Activated CD8-positive, alpha-beta memory T cell treated with anti-CD3 and anti-CD28 coated beads, Interleukin-2, amount 50 U/mL, for 4 hours (primary cell): ENCODE data around the gene ST7.

ENCODE experiments used
- DNase-seq: peaks from one replicate; pipeline ENCODE4 v3.0.0-alpha.2; 2020

ST7 gene

DNA sequence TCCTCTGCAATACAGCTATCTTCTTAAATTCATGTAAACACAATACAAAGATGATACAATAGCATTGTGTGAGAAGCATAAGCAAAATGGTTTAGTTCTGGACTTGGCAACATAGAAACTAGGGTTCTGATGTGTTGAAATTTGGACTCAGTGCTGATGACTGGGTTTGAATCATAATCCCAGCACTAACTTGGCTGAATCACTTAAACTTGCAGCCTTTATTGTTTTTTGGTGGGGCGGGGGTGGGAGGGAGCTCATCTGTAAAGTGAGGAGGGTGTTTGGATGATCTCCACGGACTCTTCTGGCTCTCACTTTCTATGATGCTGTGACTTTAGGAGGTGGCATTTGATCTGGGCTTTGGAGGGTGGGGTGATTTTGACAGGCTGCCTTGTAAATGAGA lies 211.3 kb downstream of the ST7 start:
- DNase-seq = no peak

DNA sequence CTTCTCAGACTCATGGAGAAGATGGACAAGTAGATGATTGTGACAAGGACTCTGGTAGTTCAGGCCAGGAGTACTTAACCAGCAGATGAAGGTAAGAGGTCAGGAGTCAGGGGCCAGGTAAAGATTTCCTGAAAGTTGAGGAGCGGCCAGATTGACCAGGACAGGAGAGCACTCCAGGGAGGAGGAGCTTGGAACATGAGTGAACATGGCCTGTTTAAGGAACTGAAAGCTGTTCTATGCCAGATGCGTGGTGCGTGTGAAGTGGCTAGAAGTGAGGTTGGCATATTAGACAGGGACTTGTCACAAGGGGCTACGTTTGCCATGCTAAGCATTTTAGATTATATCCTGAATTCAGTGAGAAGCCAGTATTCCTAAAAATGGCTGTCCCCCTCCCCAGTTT lies 212.4 kb downstream of the ST7 start:
- no peak for DNase-seq

DNA sequence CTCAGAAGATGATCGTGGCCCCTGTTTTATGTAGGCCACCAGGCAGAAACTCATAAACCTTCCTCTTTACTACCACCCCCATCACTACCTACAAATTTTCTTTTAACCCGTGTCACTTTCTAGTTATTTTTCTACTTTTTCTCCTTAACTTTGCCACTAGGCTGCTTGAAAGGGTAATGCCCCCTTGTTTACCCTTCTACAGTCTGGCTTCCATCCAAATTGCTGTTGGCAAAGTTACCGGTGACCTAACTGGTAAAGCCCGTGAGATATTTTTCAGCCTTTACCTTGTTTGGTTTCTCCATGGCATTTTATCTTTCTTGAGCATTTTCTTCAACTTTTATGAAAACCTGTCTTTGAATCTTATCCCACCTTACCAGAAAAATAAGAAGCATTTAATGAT lies 216.6 kb downstream of the ST7 start:
- no peak for DNase-seq

DNA sequence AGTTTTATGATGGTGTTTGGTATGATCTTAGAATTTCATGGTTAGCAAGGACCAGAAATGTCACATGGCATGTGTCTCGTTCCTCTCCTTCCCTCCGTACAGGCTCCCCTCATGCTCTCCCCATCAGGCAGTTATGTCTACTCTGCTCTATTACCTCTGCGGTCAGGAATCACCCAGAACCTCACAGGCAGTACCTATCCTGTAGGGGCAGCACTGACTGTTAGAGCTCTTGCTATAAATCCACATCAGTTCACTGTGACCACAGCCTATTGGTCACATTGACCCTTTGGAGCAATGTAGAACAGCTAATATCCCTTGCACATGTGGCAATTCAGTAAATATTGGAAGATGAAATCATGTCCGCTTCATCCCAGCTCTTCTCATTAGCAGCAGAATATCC lies 217.8 kb downstream of the ST7 start:
- no peak for DNase-seq

DNA sequence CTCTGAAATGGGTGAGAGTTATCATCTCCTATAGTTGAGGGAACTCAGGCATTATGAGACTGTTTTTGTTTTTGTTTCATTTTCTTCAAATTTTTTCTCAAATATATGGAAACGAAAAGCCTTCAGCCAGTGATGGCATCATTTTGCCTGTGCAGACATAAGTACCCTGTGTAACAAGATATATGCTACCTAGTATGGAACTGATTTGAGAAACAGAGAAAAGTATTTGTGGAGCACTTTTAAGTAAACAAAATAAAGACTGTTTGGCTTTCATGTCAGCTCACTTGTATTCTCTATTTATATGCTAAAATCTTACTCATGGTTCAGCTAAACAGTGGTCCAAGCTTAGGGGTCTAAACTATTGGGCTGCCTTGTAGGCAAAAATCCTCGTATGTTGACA lies 219.0 kb downstream of the ST7 start:
- DNase-seq = no peak

DNA sequence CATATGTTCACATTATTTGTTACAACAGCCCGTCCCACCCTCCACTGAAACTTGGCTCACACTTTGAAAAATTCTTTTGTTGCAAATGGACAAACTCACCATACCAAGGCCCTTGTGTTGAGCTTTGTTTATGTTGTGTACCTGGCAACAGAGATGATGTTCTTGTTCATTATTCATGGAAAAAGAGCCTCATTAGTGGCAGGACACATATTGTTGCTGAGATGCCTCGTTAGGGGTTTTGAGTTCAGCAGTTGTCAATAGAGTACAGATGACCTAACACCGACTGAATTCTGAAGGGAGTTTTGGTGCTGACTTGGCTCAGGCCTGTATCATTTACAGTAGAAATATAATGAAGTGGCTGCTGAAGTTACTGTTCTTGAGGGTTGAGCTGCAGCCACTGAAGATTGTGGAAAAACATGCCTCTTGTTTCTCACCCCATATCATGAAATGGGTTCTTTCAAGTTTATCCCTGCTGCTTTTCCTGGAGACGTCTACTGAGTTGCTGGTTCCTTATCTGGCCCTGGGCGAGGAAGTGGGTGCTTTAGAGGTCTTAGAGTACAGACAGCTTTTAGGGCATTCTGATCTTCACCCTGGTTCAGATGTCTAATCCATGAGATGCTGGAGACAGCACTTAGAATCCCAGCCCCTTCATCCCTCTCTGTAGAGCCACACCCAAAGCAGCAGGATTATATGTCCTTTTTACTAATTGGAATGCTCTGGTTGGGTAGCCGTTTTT lies 219.9 kb downstream of the ST7 start:
- no peak for DNase-seq

DNA sequence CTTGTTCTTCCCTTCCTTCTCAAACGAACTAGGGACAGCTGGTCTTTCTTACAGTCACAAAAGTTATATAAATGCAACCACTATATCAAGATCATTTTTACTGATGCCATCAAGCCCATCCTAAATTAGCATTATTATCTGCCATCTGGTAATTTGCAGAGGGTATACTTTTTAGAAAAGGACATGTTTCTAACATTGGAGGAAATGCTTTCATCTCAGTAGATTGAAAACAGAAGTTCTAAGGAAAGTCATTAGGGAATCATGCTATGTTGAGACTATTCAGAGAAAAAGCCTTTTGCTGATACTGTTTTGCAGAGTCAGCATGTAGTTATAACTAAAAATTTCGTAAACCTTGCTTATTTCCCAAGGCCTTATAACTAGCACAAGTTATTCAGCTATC lies 222.9 kb downstream of the ST7 start:
- DNase-seq = no peak

DNA sequence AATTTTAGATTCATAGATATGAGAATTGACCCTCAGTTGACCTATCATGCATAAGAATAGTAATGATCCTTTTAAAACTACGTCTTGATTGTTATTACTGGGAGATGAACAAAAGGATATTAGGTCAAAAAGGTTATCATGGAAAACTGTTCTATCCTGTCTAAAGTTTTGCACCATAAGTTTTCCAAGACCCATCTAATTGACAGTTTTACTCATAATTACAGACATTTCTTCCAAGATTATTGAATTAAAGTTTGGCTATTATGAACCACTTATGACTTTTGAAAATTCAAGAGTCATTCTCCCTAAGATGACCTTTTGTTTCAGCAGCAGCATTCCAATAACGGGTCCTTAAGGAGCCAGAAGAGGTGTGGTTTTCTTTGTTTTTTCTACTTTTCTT lies 225.3 kb downstream of the ST7 start:
- no peak for DNase-seq

DNA sequence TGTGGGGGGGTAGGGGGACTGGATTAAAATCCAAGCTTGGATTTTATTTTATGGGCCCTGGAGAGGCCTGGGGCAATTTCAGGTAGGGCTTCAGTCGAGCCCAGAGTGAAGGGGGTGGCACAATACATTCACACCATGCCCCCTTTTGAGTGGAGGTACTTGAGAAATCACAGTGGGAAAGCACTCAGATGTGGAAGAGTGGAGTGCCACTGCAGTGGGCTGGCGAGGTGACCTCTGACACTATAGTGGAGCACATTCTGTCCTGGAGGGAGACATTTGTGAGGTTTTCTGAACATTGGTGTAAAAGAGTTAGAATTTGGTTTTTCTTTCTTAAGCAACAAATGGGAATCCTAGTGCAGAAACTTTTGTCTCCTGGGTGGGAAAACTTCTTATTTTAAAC lies 226.4 kb downstream of the ST7 start:
- DNase-seq = no peak

DNA sequence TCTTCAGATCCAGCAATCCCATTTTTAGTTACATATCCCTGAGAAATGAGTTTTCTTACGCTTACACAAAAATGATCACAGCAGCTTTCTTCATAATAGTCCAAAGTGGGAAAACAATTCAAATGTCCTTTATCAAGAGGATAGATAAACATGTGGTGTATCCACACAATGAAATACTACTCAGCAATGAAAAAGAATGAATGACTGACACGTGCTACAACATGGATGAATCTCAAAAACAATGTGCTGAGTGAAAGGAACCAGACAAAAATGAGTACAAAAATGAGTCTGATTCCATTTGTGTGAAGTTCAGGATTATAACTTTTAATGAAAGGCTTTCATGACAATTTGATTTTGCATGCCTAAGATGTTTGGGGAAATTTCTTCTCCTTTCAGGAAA lies 230.4 kb downstream of the ST7 start:
- DNase-seq = no peak

DNA sequence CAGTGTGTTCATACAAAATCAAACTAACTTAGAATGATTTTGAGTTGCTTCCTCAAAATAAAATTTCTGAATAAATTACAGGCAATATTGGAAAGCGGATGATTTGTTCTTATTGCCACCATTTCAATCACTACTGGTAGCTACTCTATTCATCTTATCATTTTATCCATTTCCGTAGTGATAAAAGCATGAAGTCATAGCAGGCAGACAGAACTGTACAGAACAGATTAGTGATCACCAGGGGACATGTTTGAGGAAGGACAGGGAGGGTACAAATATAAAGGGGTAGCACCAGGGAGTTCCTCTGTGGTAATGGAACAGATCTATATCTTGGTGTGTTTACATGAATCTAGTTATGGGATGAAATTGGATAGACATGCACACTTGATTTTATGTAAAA lies 231.1 kb downstream of the ST7 start:
- no peak for DNase-seq

DNA sequence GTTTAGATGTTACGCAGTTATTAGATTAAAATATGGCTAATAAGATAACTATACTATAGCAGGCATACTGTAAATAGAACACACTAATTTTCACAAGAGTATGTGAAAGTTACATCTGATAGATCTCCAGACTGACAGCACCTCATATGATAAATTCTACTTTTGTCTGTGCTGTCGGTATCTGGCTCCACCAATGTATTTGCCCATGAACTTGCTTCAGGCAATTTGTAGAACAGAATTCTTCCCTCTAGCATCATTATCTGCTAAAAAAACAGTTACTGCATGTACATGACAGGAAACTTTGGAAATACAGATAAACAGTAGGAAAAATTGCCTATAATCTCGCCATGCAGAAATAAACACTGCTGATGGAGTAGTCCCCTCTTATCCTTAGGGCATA lies 231.8 kb downstream of the ST7 start:
- no peak for DNase-seq

DNA sequence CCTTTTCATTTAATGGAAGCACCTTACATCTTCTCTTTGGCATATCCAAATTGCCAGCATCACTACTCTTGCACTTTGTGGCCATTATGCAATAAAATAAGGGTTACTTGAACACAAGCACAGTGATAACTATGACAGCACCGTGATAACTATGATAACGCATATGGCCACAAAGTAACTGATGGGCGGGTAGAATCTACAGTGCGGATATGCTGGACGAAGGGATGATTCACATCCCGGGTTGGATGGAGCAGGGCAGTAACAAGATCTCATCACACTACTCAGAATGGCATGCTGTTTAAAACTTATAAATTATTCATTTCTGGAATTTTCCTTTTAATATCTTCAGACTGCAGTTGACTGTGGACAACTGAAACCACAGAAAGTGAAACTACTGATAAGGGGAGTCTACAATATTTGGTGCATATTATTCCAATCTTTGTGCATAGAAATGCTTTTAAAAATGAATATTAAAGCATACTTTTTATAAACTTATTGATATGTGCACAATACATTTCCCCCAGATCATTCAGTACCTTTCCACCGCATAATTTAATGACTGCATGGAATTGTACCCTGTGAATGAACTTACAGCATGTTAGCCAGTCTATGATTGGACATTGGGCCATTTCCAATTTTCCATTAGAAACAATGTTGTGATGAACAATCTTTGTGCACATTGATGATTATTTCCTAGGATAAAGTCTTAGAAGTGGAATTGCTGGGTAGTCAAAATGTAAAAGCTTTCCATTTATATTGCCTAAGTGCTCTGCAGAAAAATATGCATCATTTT lies 233.1 kb downstream of the ST7 start:
- no peak for DNase-seq

DNA sequence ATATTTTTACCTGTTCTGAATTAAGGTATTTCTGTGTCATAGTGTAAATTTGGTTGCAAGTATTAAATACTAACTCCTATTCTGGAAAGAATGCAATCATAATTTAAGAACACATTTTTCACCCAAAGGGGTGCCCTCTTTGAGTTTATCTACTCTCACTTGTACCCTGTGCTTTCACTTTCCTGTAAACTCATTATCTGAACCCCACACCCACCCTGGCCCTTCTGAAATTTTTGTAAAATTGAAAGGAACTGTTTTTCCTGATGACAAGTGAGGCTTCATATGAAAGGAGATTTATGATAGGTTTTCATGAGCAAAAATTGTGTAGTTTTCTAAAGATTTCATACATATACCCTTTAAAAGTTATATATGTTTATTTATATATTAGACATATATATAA lies 235.1 kb downstream of the ST7 start:
- no peak for DNase-seq

DNA sequence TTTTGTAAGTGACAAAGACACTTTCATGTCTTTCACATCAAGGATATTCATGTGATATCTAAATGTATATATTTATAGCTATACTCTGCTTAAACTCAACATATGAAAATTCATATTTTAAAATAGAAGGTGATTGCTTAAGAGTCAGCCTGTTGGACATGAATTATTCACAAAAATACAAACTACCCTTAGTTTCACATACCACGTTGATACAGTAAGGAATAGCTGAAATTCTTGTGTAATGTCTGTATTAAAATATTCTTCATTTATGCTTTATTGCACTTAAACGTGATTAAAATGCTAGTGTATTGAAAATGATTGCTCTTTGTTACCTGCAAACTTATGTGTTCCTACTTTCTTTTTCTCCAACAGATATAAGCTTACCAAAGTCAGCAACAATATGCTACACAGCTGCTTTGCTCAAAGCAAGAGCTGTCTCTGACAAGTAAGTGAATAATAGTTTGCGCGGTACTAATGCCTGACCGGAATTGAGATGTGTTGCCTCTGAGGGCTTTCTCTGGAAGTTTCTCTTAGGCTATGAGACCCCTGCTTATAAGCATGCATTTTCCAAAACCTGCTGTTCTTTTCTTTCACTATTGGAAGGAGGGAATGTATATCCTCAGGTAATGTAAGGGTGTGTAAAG lies 235.8 kb downstream of the ST7 start:
- no peak for DNase-seq

DNA sequence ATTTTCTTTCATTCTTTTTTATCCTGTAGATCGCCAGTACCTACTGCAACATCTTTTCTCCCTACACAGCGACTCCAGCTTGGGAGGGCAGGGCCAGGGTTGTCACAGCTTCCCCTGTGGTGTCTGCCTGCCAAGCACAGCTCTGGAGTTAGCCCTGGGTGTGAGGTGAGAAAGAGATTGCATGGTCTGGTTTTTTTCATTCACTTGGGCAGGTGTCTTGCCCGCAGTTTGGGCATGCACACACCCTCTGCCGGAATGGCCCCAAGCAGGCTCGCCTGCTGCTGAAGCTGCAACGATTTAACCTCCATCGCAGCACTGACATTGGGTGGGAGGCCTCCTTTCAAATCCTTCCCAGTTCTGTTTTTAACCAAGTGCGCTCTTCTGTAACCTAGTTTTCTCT lies 236.8 kb downstream of the ST7 start:
- no peak for DNase-seq

DNA sequence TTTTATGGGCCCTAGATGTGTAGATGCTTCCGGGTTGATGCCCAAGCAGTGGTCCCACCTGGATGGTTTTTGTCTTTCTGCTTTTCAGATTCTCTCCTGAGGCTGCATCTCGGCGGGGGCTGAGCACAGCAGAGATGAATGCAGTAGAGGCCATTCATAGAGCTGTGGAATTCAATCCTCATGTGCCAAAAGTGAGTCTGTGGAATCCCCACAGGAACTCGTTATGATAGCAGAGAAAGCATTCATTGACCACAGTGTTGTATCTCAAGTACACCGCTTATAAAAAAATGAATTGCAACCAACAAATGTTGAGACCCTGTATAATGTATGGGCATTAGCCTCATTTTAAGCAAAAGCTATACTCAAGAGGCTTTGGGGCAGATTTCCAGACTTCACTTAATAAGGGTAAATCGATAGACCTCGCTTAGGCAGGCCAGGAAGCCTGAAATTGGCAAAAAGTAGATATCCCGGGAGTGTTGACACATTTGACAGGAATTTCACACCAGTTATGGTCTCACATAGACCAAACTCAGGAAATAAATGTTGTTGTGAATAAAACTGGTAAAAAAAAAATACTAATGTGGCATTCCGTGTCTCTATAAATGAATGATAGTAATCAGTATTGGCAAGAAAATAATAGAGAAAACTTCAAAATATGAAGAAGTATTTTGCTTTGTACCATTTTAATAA lies 237.6 kb downstream of the ST7 start:
- no peak for DNase-seq

DNA sequence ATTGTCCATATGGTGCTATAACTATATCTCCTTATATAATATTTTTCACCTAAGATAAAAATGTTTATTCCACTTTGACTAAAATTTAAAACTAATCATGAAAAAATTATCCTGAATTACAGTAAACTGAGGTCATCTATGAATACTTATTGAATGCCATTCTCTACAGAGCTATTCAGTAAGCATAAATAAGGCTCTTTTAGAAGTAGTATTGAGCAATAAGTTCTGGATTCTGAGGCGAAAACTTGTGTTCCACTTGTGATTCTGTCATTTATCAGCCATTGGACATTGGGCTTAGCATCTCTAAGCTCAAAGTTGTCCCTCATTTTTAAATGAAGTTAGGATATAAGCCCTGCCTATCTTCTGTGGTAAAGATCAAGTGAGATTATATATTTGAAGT lies 238.8 kb downstream of the ST7 start:
- no peak for DNase-seq

DNA sequence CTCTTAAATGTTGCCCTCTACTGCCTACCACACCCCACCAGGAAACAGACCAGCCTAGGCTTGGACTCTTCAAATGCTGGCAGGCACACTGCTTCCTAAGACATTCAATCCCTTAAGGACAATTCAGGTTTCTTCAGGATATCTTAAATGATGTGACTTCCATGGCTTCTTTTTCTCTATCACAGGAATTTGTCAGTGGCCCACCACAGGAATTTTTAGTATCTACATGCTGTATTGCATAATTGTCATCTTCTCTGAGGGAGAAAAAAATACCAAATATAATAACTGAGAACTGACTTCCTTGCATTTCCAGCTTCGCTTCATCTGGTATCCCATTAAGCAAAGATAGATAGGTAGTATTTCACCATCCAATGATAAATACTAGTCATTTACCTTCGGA lies 240.3 kb downstream of the ST7 start:
- DNase-seq = no peak

DNA sequence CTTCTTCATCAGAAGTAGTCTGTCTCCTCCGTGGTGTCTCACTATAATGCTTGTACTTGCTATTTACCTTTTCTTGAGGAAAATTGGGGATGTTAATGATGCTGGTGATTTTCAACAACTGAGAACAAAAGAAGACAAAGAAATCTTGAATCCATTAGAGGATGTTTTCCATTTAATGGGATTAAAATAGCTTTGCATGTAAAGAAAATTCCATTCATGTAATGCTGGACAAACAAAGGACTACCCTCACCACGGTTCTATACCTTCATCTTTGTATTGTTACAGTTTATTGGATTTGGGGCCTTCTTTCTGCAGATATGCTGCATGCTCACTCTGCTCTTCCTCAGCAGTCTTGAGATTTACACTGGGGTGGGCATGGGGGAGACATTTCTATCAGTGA lies 241.1 kb downstream of the ST7 start:
- no peak for DNase-seq

DNA sequence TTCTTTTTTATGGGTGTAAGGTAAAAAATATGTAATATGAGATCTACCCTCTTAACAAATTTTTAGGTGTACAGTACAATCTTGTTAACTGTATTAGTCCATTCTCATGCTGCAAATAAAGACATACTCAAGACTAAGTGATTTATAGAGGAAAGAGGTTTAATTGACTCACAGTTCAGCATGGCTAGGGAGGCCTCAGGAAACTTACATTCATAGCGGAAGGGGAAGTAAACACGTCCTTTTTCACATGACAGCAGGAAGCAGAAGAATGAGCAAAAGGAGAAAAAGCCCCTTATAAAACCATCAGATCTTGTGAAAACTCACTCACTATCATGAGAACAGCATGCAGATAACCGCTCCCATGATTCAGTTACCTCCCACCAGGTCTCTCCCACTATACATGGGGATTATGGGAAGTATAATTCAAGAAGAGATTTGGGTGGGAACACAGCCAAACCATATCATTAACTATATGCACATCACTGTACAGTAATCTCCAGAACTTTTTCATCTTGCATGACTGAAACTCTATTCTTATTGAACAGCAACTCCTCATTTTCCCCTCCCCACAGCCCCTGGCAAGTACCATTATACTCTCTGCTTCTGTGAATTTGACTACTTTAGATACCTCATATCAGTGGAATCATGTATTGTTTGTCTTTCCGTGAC lies 242.2 kb downstream of the ST7 start:
- no peak for DNase-seq

DNA sequence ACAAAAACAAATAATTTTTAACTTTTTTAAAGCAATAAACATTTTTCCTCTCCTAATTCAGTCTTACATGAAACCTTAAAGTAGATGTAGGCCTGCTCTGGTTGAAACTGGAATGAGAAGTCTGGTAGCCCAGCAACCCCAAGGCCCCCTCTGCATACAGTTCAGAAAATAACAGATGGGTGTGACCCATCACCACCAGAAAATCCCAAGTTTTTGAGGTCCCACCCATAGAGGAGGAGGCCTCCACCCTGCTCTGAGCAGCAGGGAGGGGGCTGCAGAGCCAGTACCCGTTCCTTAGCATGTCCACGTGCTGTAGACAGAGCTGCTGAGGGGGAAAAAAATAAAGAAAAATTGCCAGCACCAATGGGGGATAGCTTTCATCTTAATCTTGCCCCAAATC lies 246.8 kb downstream of the ST7 start:
- DNase-seq = no peak

DNA sequence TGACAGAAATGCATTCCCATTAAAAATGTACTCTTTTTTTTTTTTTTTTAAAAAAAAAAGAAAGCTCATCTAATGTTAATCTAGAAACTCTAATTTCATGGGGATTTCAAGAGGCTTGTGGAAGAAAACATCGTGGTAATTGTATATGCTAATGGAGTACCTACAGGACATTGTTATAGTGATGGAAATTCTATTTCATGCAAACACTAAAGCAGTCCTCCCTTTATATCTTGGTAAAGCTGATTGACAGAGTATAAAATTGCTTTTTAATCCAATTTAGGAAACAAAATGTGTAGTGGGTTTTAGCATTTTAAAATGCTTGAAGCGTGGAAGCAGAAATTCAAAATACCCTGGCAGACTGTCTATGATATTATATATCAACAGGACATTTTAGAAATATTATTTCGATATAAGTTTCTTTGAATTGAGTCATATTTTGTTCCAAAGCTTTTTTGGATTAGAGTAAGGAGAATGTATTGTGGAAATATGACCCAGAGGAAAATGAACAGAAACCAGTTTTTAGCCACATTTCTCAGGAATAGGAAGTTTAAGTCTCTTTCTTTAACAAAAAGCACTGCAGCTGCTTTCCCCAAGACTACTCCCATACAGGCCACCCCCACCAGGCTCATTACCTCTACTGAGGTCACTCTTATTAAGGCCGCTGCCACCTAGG lies 247.6 kb downstream of the ST7 start:
- no peak for DNase-seq
